K562 (cell line): Measurements from ENCODE around the gene BMF. TPM values are rescaled to one million over a fixed set of nuclear protein-coding genes. Genes with fewer than 3 reads are reported as not detected.
A peak's percentile ranks its signal among the peaks of the same experiment; 100 is the strongest.

Source experiments
- ATAC-seq: fragments of 200-7000 bp; cut with Tn5 transposase; 3 replicates; pipeline ENCODE4 v1.9.1; 2020; ENCODE audit warnings: moderate library complexity
- BruUV-seq: library from RNA; stranded (reverse); fragments of 400-500 nt; replicated peaks from 2 replicates; lab custom pipeline; 2021; lab: Mats Ljungman, UMichigan
- CTCF ChIA-PET: fragments of 300-600 bp; formaldehyde crosslinking; extraction: SDS; loops from one replicate; lab custom pipeline; 2021; ENCODE audit warnings: low intra/inter-chr PET ratio; lab: Yijun Ruan, JAX
- POLR2A ChIA-PET: fragments of 300-600, 350-650 bp; sonication (Branson Sonifier 250); formaldehyde crosslinking; extraction: SDS; loops from one replicate; lab custom pipeline; 2021; ENCODE audit warnings: antibody characterized with exemption, inconsistent platforms; lab: Yijun Ruan, JAX
- DNase-seq, 4 experiments: peaks; one replicate each; pipeline versions ENCODE4 v3.0.0 to v3.0.0-alpha.2; 2011 to 2018; ENCODE audit warnings: low spot score in 3 of 4, mixed read lengths in 3 of 4; ENCODE audit errors: extremely low read depth in 1 of 4
- FAIRE-seq: peaks from 2 replicates; lab custom pipeline; 2011; peaks lifted over from hg19 to GRCh38; lab: Jason Lieb, UNC
- H2AFZ ChIP-seq: 2 replicates; pipeline ENCODE4 v1.6.0; 2011; ENCODE audit warnings: low read depth, low read length, control low read depth, inconsistent platforms
- H3K27ac ChIP-seq: fragments of 200-600 bp; 3 replicates; pipeline ENCODE4 v1.8.0; 2011; ENCODE audit warnings: low read depth, mild to moderate bottlenecking, control low read depth, inconsistent platforms, low read length, moderate library complexity, mixed read lengths; ENCODE audit errors: extremely low read depth
- H3K27me3 ChIP-seq, 2 experiments: fragments of 300-600 bp in 1 of 2; 2 replicates in 1 of 2; 3 replicates in 1 of 2; pipeline versions ENCODE4 v1.6.0 to v1.8.0; 2011; ENCODE audit warnings: inconsistent platforms in 2 of 2, low read length in 2 of 2, mild to moderate bottlenecking in 1 of 2, mixed read lengths in 1 of 2, moderate library complexity in 1 of 2; ENCODE audit not compliant: control insufficient read depth in 2 of 2, insufficient read depth in 2 of 2
- H3K36me3 ChIP-seq: fragments of 300-600 bp; 3 replicates; pipeline ENCODE4 v1.8.0; 2011; ENCODE audit warnings: mild to moderate bottlenecking, low read length, inconsistent platforms; ENCODE audit not compliant: control insufficient read depth, insufficient read depth
- H3K4me1 ChIP-seq, 2 experiments: fragments of 200-600 bp in 1 of 2; replicated peaks in 1 of 2; 2 replicates in 1 of 2; 3 replicates in 1 of 2; pipeline versions ENCODE4 v1.5.1 to v1.8.0; 2011; ENCODE audit warnings: inconsistent platforms in 2 of 2, low read length in 2 of 2, mild to moderate bottlenecking in 1 of 2, mixed read lengths in 1 of 2, moderate library complexity in 1 of 2; ENCODE audit not compliant: control insufficient read depth in 2 of 2, insufficient read depth in 2 of 2
- H3K4me2 ChIP-seq: 2 replicates; pipeline ENCODE4 v1.6.1; 2011; ENCODE audit warnings: low read length, control low read depth, inconsistent platforms, mixed read lengths; ENCODE audit not compliant: insufficient read depth
- H3K4me3 ChIP-seq: fragments of 200-600 bp; sonication (generic), shearing (Covaris generic); 2 replicates; pipeline ENCODE4 v1.5.1; 2016; ENCODE audit warnings: control low read depth, inconsistent platforms
- H3K79me2 ChIP-seq: fragments of 200-600 bp; 3 replicates; pipeline ENCODE4 v1.8.0; 2011; ENCODE audit warnings: low read length, inconsistent platforms; ENCODE audit not compliant: control insufficient read depth, insufficient read depth
- H3K9ac ChIP-seq, 2 experiments: 2 replicates each; pipeline versions ENCODE4 v1.6.0 to v1.6.1; 2011; ENCODE audit warnings: low read depth in 2 of 2, low read length in 2 of 2, control low read depth in 1 of 2, inconsistent platforms in 1 of 2, mild to moderate bottlenecking in 1 of 2, mixed read lengths in 1 of 2; ENCODE audit not compliant: insufficient read depth in 1 of 2
- H3K9me1 ChIP-seq: one replicate; pipeline ENCODE4 v1.6.0; 2011; ENCODE audit warnings: inconsistent platforms, mild to moderate bottlenecking, low read length, moderate library complexity; ENCODE audit not compliant: control insufficient read depth, insufficient read depth
- H3K9me3 ChIP-seq: replicated peaks from 2 replicates; pipeline ENCODE4 v1.5.1; 2011; ENCODE audit warnings: low read depth, low read length, inconsistent platforms; ENCODE audit not compliant: control insufficient read depth, insufficient read depth
- H4K20me1 ChIP-seq: replicated peaks from 2 replicates; pipeline ENCODE4 v1.6.1; 2011; ENCODE audit warnings: low read length, inconsistent platforms, mixed read lengths; ENCODE audit not compliant: control insufficient read depth, insufficient read depth
- BACH1 ChIP-seq: fragments of 200-800 bp; sonication (Bioruptor generic); IDR thresholded peaks from 2 replicates; pipeline ENCODE4 v1.6.1; 2016; ENCODE audit warnings: missing genetic modification characterization, missing compliant biosample characterization
- BDP1 ChIP-seq: IDR thresholded peaks from 3 replicates; pipeline ENCODE4 v1.6.1; 2011; ENCODE audit not compliant: insufficient read length, insufficient read depth
- C11orf30 ChIP-seq: fragments of 450-650 bp; IDR thresholded peaks from 2 replicates; pipeline ENCODE4 v1.6.1; 2016; ENCODE audit warnings: low read depth, mild to moderate bottlenecking
- CAMTA2 ChIP-seq: fragments of 250-450 bp; sonication (Bioruptor Pico); conservative IDR thresholded peaks from 2 replicates; pipeline ENCODE4 v1.5.1; 2022
- EP300 ChIP-seq: IDR thresholded peaks from 2 replicates; pipeline ENCODE4 v1.6.1; 2012; ENCODE audit warnings: low read length, improper control_type of control experiment
- GABPB2 ChIP-seq: fragments of 250-450 bp; sonication (Bioruptor Pico); conservative IDR thresholded peaks from 2 replicates; pipeline ENCODE4 v1.5.1; 2021; ENCODE audit warnings: mild to moderate bottlenecking
- GTF2A2 ChIP-seq: IDR thresholded peaks from 2 replicates; pipeline ENCODE4 v1.6.1; 2016; ENCODE audit warnings: mild to moderate bottlenecking, missing genetic modification characterization, missing compliant biosample characterization
- HDAC2 ChIP-seq: fragments of 450-650 bp; IDR thresholded peaks from 2 replicates; pipeline ENCODE4 v1.6.1; 2016; ENCODE audit warnings: mild to moderate bottlenecking
- HNRNPK ChIP-seq: fragments of 200-400 bp; formaldehyde crosslinking; IDR thresholded peaks from one replicate; pipeline ENCODE4 v1.6.1; 2018; ENCODE audit warnings: mild to moderate bottlenecking, low read depth, low read length; ENCODE audit not compliant: poor library complexity, severe bottlenecking
- L3MBTL2 ChIP-seq: fragments of 450-650 bp; IDR thresholded peaks from 2 replicates; pipeline ENCODE4 v1.6.1; 2016; ENCODE audit warnings: mild to moderate bottlenecking, moderate library complexity
- MEF2A ChIP-seq: IDR thresholded peaks from 2 replicates; pipeline ENCODE4 v1.6.1; 2011; ENCODE audit warnings: low read depth, mild to moderate bottlenecking, low read length, moderate library complexity; ENCODE audit not compliant: control insufficient read depth
- MTA3 ChIP-seq: fragments of 450-650 bp; formaldehyde crosslinking; IDR thresholded peaks from 2 replicates; pipeline ENCODE4 v1.6.1; 2017; ENCODE audit warnings: mild to moderate bottlenecking, borderline replicate concordance
- NRF1 ChIP-seq, 2 experiments: fragments of 450-650 bp; IDR thresholded peaks in 1 of 2; conservative IDR thresholded peaks in 1 of 2; 2 replicates each; pipeline ENCODE4 v1.6.1; 2014; ENCODE audit warnings: mild to moderate bottlenecking in 2 of 2
- SP2 ChIP-seq: IDR thresholded peaks from 2 replicates; pipeline ENCODE4 v1.6.1; 2011; ENCODE audit warnings: mild to moderate bottlenecking, low read depth, low read length, moderate library complexity; ENCODE audit not compliant: poor library complexity, severe bottlenecking; ENCODE audit errors: extremely low read depth
- STAT5A ChIP-seq: IDR thresholded peaks from 2 replicates; pipeline ENCODE4 v1.6.1; 2012; ENCODE audit warnings: low read length, inconsistent platforms, borderline replicate concordance
- ZFP91 ChIP-seq: sonication (generic); formaldehyde crosslinking; IDR thresholded peaks from 2 replicates; pipeline ENCODE4 v1.8.0; 2022; ENCODE audit warnings: mild to moderate bottlenecking, missing genetic modification reagents
- WGBS: fragments of 100-300 bp; shearing (Covaris generic); methylation state at CpG from one replicate; pipeline ENCODE4 v1.1.6; 2016; ENCODE audit warnings: low coverage, mixed read lengths; ENCODE audit not compliant: insufficient coverage; ENCODE audit errors: missing lambda C conversion rate; 5-methylcytosine and 5-hydroxymethylcytosine counted together
- in situ Hi-C: fragments of 300-500 bp; cut with MboI; formaldehyde crosslinking; loops from 4 replicates; pipeline ENCODE4 v1.15.0; 2018; ENCODE audit warnings: inconsistent platforms, mixed read lengths
- intact Hi-C: fragments of 100-400 bp; cut with micrococcal nuclease; formaldehyde crosslinking; loops from 2 replicates; pipeline ENCODE4 v1.14.2; 2022
- polyA plus RNA-seq, 8 experiments: library from polyadenylated mRNA; depleted of rRNA in 4 of 8; stranded (reverse) in 5 of 8; unstranded in 3 of 8; fragments of >200 nt; fragmentation: Nextera tagmentation in 2 of 8; fragmentation: Illumina TruSeq in 1 of 8; extraction: Ambion mirVana in 2 of 8; extraction: Trizol in 1 of 8; gene quantifications; 2 replicates each; pipeline versions ENCODE4 v1.2.1 to v1.2.3, GENCODE V29; 2011 to 2014; ENCODE audit warnings: inconsistent platforms in 1 of 8, missing spikeins in 1 of 8
- total RNA-seq, 7 experiments: library from RNA; depleted of rRNA in 6 of 7; stranded (reverse); fragments of >200 nt in 6 of 7; fragmentation: Illumina TruSeq in 2 of 7; extraction: Trizol in 2 of 7; gene quantifications; 2 replicates each; pipeline versions ENCODE4 v1.2.1 to v1.2.3, GENCODE V29; 2011 to 2021; ENCODE audit warnings: low replicate concordance in 1 of 7
- TF ChIP-seq, protein P1 (sequence below): fragments of 150-350 bp; IDR thresholded peaks from 2 replicates; pipeline ENCODE4 v1.6.1; 2014; ENCODE audit warnings: low read depth, mild to moderate bottlenecking, low read length, borderline replicate concordance

Gene BMF
- total and polyA plus RNA-seq, 9 of the 15 experiments (the other 6 are each of a cell fraction or from before 2014, with no cell fraction given) = 0.25 to 0.91 (median 0.59) TPM; not detected in 2

DNA sequence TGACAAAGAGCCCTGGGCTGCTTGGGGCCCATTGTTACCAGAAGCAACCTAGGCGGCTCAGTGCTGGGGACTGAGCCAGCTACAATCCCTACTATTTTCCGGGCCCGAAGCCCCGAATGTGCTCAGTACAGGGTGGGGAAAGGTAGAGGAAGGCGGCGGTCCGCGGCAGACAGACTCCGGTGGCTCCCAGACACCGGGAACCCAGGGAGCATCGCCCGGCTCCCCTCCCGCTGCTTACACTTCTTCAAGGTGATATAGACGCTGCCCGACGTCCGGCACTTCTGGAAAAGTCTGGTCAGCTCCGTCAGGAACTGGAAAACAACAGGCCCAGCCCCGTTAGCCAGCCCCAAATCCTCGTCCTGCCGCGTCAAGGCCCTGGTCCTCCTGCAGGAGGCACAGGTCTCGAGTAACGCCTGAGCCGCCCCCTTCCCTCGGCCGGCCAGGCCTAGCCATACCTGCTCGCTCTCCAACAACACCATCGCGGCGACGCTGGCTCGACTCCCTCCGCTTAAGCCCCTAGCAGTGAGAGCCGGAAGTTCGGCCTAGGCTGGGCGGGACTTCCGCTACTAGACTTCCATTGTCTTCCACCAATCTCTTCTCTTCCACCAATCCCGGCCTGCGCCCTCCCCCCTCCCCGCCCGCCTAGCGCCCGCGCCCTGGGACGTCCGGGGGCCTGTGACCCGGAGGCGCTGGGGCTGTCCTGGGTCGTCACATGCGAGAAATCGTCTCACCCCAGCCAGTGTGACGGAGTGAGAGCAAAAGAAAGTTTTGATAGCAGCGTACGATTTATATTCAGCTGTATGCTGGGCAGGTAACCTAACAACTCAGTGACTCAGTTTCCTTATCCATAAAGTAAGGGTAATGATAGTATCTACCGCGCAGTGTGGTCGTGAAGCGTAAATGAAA is 69.8 kb downstream of the BMF start, which contains the start of gene SRP14:
TSS of gene SRP14 (minus strand) at position 544 of the 906 bp plus-strand sequence. CDS start at position 479, 65 bp downstream.
- Histone ChIP-seq H3K27me3 (no peaks in the 10 kb centered on the region), H3K9ac (peak within 1 kb of the TSS; percentile 93 to 94), H3K4me3 (peak within 1 kb of the TSS; percentile 87), H3K27ac (peak within 1 kb of the TSS; percentile 88), H3K9me3 (no peaks in the 10 kb centered on the region), H4K20me1 (no peaks in the 10 kb centered on the region), H3K4me2 (peak within 1 kb of the TSS; percentile 100), H3K36me3 (peaks cover 40% of the 10 kb centered on the region), H3K9me1 (no peaks in the 10 kb centered on the region), H3K79me2 (peaks cover 39% of the 10 kb centered on the region), H3K4me1 (peaks cover 3 to 15% of the 10 kb centered on the region in 2 experiments; a peak in 4 of 5 replicates), H2AFZ (peak within 1 kb of the TSS; percentile 99)
- DNase-seq (peak; percentile 93 to 97 (median 94)), ATAC-seq (peak; percentile 96), FAIRE-seq (peak; percentile 86)
- in situ Hi-C loops = no loop called here
- ChIA-PET CTCF (no interaction called here), POLR2A (interaction anchor here (0.7 to 1.7 kb wide), 7 partner anchors 9 to 234 kb away, joined by 3 to 9 read pairs (median 3); no protein-coding TSS in a partner anchor)
- no TSS peak for BruUV-seq
- intact Hi-C loops = no loop called here
- WGBS = 1% methylated on average over 50 of the region's 59 CpGs
- TF ChIP-seq ZFP91 (0 out of 2 replicates have a peak, but pooled peaks have one; percentile 27), NRF1 (conservative IDR thresholded peaks at IDR 0.05 in 1 of 2, IDR thresholded peaks at IDR 0.05 in 1 of 2) (peak; percentile 80 to 83), HNRNPK (no peak), EP300 (no peak; the same call in 1 of the 2 replicates), MTA3 (0 out of 2 replicates have a peak, but pooled peaks have one; percentile 56), BDP1 (no peak), L3MBTL2 (peak; percentile 59), GTF2A2 (tag) (no peak), HDAC2 (0 out of 2 replicates have a peak, but pooled peaks have one; percentile 7), SP2 (peak; percentile 54), BACH1 (no peak), GABPB2 (CRISPR knock-in tag) (no peak), STAT5A (no peak), C11orf30 (peak; percentile 70), MEF2A (no peak), CAMTA2 (0 out of 2 replicates have a peak, but pooled peaks have one; percentile 34)
- TF ChIP-seq, protein P1, sequence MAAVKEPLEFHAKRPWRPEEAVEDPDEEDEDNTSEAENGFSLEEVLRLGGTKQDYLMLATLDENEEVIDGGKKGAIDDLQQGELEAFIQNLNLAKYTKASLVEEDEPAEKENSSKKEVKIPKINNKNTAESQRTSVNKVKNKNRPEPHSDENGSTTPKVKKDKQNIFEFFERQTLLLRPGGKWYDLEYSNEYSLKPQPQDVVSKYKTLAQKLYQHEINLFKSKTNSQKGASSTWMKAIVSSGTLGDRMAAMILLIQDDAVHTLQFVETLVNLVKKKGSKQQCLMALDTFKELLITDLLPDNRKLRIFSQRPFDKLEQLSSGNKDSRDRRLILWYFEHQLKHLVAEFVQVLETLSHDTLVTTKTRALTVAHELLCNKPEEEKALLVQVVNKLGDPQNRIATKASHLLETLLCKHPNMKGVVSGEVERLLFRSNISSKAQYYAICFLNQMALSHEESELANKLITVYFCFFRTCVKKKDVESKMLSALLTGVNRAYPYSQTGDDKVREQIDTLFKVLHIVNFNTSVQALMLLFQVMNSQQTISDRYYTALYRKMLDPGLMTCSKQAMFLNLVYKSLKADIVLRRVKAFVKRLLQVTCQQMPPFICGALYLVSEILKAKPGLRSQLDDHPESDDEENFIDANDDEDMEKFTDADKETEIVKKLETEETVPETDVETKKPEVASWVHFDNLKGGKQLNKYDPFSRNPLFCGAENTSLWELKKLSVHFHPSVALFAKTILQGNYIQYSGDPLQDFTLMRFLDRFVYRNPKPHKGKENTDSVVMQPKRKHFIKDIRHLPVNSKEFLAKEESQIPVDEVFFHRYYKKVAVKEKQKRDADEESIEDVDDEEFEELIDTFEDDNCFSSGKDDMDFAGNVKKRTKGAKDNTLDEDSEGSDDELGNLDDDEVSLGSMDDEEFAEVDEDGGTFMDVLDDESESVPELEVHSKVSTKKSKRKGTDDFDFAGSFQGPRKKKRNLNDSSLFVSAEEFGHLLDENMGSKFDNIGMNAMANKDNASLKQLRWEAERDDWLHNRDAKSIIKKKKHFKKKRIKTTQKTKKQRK = no peak
